BJ (cell line): Measurements from ENCODE around the gene ECE2. TPM values are rescaled to one million over a fixed set of nuclear protein-coding genes. Genes with fewer than 3 reads are reported as not detected.
A peak's percentile ranks its signal among the peaks of the same experiment; 100 is the strongest.
"Not testable (repeated sequence)": the region's sequence is repeated elsewhere in the genome, so short reads cannot be mapped to it uniquely, and the experiment has no call there.

Source experiments
- CTCF ChIA-PET: fragments of 350-600 bp; formaldehyde crosslinking; extraction: SDS; loops from one replicate; lab custom pipeline; 2021; ENCODE audit warnings: antibody characterized with exemption, inconsistent platforms; lab: Yijun Ruan, JAX
- POLR2A ChIA-PET: fragments of 300-600 bp; sonication (Branson Sonifier 250); formaldehyde crosslinking; extraction: SDS; loops from one replicate; lab custom pipeline; 2021; ENCODE audit warnings: antibody characterized with exemption; lab: Charles Lee
- DNase-seq: peaks from one replicate; pipeline ENCODE4 v3.0.0-alpha.2; 2011; ENCODE audit warnings: low read depth
- H3K27me3 ChIP-seq: 2 replicates; pipeline ENCODE4 v1.6.0; 2011; ENCODE audit warnings: low read length; ENCODE audit not compliant: control insufficient read depth, insufficient read depth
- H3K36me3 ChIP-seq: 2 replicates; pipeline ENCODE4 v1.5.1; 2011; ENCODE audit warnings: low read length; ENCODE audit not compliant: control insufficient read depth, insufficient read depth
- H3K4me3 ChIP-seq: 2 replicates; pipeline ENCODE4 v1.5.1; 2011; ENCODE audit warnings: low read depth, mild to moderate bottlenecking, control low read depth, low read length
- polyA plus RNA-seq: library from polyadenylated mRNA; depleted of rRNA; stranded (reverse); fragments of >200 nt; gene quantifications from 2 replicates; pipeline ENCODE4 v1.2.3, GENCODE V29; 2011; rRNA removed
- small RNA-seq: library from RNA; depleted of rRNA; stranded (forward); fragments of <200 nt; gene quantifications from one replicate; pipeline ENCODE3, GENCODE V24; 2012; ENCODE audit warnings: low replicate concordance, low read depth; ENCODE audit not compliant: insufficient read length
- TF ChIP-seq, protein P1 (sequence below): IDR thresholded peaks from 2 replicates; pipeline ENCODE4 v1.5.1; 2011; ENCODE audit warnings: low read depth, mild to moderate bottlenecking, control low read depth, inconsistent platforms, low read length, moderate library complexity; ENCODE audit not compliant: insufficient read depth

The ECE2 gene
- polyA plus RNA-seq, 1 experiment: not detected

- Histone ChIP-seq H3K36me3 (peaks cover 17% of the 10 kb centered on the region), H3K4me3 (no peak overlapping the region), H3K27me3 (no peaks in the 10 kb centered on the region)
- CTCF ChIA-PET: interaction anchor here (1.3 to 10.5 kb wide), 2 partner anchors 11 to 16 kb away, joined by 4 to 65 read pairs; no protein-coding TSS in a partner anchor
- TF ChIP-seq, protein P1, sequence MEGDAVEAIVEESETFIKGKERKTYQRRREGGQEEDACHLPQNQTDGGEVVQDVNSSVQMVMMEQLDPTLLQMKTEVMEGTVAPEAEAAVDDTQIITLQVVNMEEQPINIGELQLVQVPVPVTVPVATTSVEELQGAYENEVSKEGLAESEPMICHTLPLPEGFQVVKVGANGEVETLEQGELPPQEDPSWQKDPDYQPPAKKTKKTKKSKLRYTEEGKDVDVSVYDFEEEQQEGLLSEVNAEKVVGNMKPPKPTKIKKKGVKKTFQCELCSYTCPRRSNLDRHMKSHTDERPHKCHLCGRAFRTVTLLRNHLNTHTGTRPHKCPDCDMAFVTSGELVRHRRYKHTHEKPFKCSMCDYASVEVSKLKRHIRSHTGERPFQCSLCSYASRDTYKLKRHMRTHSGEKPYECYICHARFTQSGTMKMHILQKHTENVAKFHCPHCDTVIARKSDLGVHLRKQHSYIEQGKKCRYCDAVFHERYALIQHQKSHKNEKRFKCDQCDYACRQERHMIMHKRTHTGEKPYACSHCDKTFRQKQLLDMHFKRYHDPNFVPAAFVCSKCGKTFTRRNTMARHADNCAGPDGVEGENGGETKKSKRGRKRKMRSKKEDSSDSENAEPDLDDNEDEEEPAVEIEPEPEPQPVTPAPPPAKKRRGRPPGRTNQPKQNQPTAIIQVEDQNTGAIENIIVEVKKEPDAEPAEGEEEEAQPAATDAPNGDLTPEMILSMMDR: no peak
- no peak for DNase-seq
- POLR2A ChIA-PET: no interaction called here
These were observed 62.2 kb downstream of the ECE2 start for GRCh38 chr3:184337981-184338380.

DNA sequence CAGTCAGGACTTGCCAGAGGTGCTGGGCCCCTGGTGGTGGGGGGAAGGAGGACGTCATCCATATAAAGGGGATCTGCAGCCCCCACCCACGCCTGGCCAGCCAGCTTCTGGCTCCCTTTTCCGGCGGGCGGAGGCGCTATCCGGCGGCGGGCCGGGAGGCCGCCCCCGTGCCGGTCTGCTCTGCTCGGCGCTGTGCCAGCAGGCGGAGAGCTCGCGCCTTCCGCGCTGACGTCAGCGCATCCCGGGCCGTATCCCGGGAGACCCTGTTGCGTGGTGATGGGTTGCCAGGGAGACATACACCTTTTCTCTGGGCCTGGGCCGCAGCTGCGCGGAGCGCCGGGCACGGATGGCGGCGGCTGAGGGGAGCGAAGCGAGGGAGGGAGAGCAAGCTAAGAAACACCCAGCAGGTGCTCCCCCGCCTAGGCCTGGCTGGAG lies 62.7 kb downstream of the ECE2 start:
- peaks cover 15% of the 10 kb centered on the region for H3K36me3 ChIP-seq
- ChIA-PET POLR2A (no interaction called here), CTCF (interaction anchor here (0.8 to 10.5 kb wide), 2 partner anchors 16 to 222 kb away, joined by 3 to 65 read pairs; no protein-coding TSS in a partner anchor)
- H3K27me3 ChIP-seq: no peaks in the 10 kb centered on the region
- TF ChIP-seq, protein P1: no peak
- no peak overlapping the region for H3K4me3 ChIP-seq
- DNase-seq: no peak

DNA sequence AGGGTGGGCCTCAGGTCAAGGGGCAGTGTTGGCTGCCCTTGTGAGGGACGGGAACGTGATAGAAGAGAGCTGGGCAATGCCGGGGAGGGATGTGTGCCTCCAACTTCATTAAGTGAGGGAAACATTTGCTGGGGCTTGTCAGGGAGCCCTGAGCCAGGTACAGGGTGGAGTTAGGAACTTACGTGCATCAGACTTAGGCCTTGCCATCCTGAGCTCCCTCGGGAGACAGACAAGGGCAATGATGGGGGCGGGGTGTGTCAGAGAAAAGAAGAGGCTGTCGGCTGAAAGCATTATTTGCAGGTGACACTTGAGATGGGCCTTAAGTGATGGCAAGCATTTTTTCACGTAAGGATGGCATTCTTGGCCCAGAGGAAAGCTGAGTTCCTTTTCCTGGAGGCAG lies 63.2 kb downstream of the ECE2 start:
- TF ChIP-seq, protein P1: no peak
- DNase-seq: no peak
- POLR2A ChIA-PET: no interaction called here
- no peak overlapping the region for H3K4me3 ChIP-seq
- H3K27me3 ChIP-seq: no peaks in the 10 kb centered on the region
- peaks cover 12% of the 10 kb centered on the region for H3K36me3 ChIP-seq
- CTCF ChIA-PET: interaction anchor here (0.8 to 10.5 kb wide), 4 partner anchors 15 to 222 kb away, joined by 3 to 65 read pairs (median 3); no protein-coding TSS in a partner anchor

GRCh38 chr3:184339451-184340135 lies 63.8 kb downstream of the ECE2 start:
- H3K4me3 ChIP-seq, H3K27me3 ChIP-seq, POLR2A ChIA-PET, DNase-seq: not testable (repeated sequence)
- CTCF ChIA-PET: interaction anchor here (0.8 to 10.5 kb wide), 4 partner anchors 15 to 221 kb away, joined by 3 to 65 read pairs (median 3); no protein-coding TSS in a partner anchor
- H3K36me3 ChIP-seq: peaks cover 14% of the 10 kb centered on the region

- DNase-seq: no peak
These were observed 66.1 kb downstream of the ECE2 start for GRCh38 chr3:184341925-184342324.

More at GRCh38 chr3:184341925-184342324, 66.1 kb downstream of the ECE2 start:
- Histone ChIP-seq H3K4me3 (no peak overlapping the region), H3K27me3 (no peaks in the 10 kb centered on the region), H3K36me3 (peaks cover 10% of the 10 kb centered on the region)
- POLR2A ChIA-PET: no interaction called here
- CTCF ChIA-PET: interaction anchor here (0.9 to 10.5 kb wide), 2 partner anchors 12 to 30 kb away, joined by 3 to 65 read pairs; no protein-coding TSS in a partner anchor
- TF ChIP-seq, protein P1: no peak

Small RNAs within 50 kb of the gene (small RNA-seq; reads per million reads assigned to genes)
- gene MIR1224: not detected
- 265 reads per million, percentile 94 among the genes with 10 or more reads in this experiment for gene SNORD66

Other genes with a start within 250 kb of the ECE2 start
- gene HTR3D, start 244.3 kb upstream of the ECE2 start, polyA plus RNA-seq: not detected in 2 replicates
- not detected in 2 replicates for gene HTR3C, start 223.0 kb upstream of the ECE2 start, polyA plus RNA-seq
- not detected in 2 replicates for gene HTR3E, start 179.0 kb upstream of the ECE2 start, polyA plus RNA-seq
- 31.0 and 32.9 TPM in 2 replicates for gene EIF2B5, start 140.7 kb upstream of the ECE2 start, polyA plus RNA-seq
- 24.4 and 33.9 TPM in 2 replicates for gene DVL3, start 120.6 kb upstream of the ECE2 start, polyA plus RNA-seq
- gene AP2M1, start 101.2 kb upstream of the ECE2 start, polyA plus RNA-seq: 1,059 and 1,761 TPM in 2 replicates
- gene ABCF3, start 89.8 kb upstream of the ECE2 start, polyA plus RNA-seq: 65.2 and 82.8 TPM in 2 replicates
- gene VWA5B2, start 46.4 kb upstream of the ECE2 start, polyA plus RNA-seq: not detected in 2 replicates
- gene ALG3, start 27.1 kb upstream of the ECE2 start, polyA plus RNA-seq: 51.4 and 68.9 TPM in 2 replicates
- 5.6 and 7.3 TPM in 2 replicates for gene EEF1AKMT4, start 26.4 kb upstream of the ECE2 start, polyA plus RNA-seq
- 0.17 and 0.28 TPM in 2 replicates for gene CAMK2N2, start 14.5 kb upstream of the ECE2 start, polyA plus RNA-seq
- 262 and 330 TPM in 2 replicates for gene PSMD2, start 23.2 kb downstream of the ECE2 start, polyA plus RNA-seq
- 222 and 370 TPM in 2 replicates for gene EIF4G1, start 38.6 kb downstream of the ECE2 start, polyA plus RNA-seq
- gene FAM131A, start 61.6 kb downstream of the ECE2 start, polyA plus RNA-seq: 5.4 and 9.3 TPM in 2 replicates
- gene CLCN2, start 85.6 kb downstream of the ECE2 start, polyA plus RNA-seq: 1.6 and 2.6 TPM in 2 replicates
- gene POLR2H, start 85.7 kb downstream of the ECE2 start, polyA plus RNA-seq: 72.0 and 93.6 TPM in 2 replicates
- gene THPO, start 102.2 kb downstream of the ECE2 start, polyA plus RNA-seq: 0.20 and 0.36 TPM in 2 replicates
- 0.83 and 1.5 TPM in 2 replicates for gene CHRD, start 104.0 kb downstream of the ECE2 start, polyA plus RNA-seq